Adrenal gland (tissue), 5 donors: ENCODE measurements around the gene INHBE.

Experiments used
- POLR2A ChIP-seq, 2 donors: fragments of 450-650 bp; IDR thresholded peaks; one replicate each; pipeline ENCODE4 v1.6.1; 2017; ENCODE audit warnings: antibody characterized with exemption in 2 of 2, mild to moderate bottlenecking in 2 of 2, moderate library complexity in 1 of 2
- TF ChIP-seq, protein P1 (sequence below), 6 experiments: fragments of 450-650 bp in 4 of 6; fragments of 200-600 bp in 2 of 6; sonication (generic) in 1 of 6; IDR thresholded peaks; 1 replicate in 5 of 6; 2 replicates in 1 of 6; pipeline versions ENCODE4 v1.5.1 to v1.8.0; 2016 to 2021; ENCODE audit warnings: antibody characterized with exemption in 6 of 6, mild to moderate bottlenecking in 2 of 6, moderate library complexity in 1 of 6
- donor health status: DM: no; HTN: no; CAD: no.

DNA sequence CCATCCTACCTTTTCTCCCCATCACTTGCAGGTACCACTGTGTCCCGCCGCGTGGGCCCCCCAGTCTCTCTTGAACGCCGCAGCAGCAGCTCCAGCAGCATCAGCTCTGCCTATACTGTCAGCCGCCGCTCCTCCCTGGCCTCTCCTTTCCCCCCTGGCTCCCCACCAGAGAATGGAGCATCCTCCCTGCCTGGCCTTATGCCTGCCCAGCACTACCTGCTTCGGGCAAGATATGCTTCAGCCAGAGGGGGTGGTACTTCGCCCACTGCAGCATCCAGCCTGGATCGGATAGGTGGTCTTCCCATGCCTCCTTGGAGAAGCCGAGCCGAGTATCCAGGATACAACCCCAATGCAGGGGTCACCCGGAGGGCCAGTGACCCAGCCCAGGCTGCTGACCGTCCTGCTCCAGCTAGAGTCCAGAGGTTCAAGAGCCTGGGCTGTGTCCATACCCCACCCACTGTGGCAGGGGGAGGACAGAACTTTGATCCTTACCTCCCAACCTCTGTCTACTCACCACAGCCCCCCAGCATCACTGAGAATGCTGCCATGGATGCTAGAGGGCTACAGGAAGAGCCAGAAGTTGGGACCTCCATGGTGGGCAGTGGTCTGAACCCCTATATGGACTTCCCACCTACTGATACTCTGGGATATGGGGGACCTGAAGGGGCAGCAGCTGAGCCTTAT lies 15.3 kb downstream of the INHBE start:
- TF ChIP-seq, protein P1, sequence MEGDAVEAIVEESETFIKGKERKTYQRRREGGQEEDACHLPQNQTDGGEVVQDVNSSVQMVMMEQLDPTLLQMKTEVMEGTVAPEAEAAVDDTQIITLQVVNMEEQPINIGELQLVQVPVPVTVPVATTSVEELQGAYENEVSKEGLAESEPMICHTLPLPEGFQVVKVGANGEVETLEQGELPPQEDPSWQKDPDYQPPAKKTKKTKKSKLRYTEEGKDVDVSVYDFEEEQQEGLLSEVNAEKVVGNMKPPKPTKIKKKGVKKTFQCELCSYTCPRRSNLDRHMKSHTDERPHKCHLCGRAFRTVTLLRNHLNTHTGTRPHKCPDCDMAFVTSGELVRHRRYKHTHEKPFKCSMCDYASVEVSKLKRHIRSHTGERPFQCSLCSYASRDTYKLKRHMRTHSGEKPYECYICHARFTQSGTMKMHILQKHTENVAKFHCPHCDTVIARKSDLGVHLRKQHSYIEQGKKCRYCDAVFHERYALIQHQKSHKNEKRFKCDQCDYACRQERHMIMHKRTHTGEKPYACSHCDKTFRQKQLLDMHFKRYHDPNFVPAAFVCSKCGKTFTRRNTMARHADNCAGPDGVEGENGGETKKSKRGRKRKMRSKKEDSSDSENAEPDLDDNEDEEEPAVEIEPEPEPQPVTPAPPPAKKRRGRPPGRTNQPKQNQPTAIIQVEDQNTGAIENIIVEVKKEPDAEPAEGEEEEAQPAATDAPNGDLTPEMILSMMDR (IDR thresholded peaks at IDR 0.05), result no peak
- no peak for TF ChIP-seq POLR2A (IDR thresholded peaks at IDR 0.05)
